Epidermal melanocyte (primary cell): ENCODE results near the gene KRT6C.
"Not testable (repeated sequence)": the region's sequence is repeated elsewhere in the genome, so short reads cannot be mapped to it uniquely, and the experiment has no call there.

ENCODE experiments used
- DNase-seq: peaks from one replicate; pipeline ENCODE4 v3.0.0; 2011; ENCODE audit warnings: low spot score; ENCODE audit not compliant: insufficient read length

The KRT6C gene

GRCh38 chr12:52499806-52500560 lies 26.4 kb upstream of the KRT6C start:
- no peak for DNase-seq

- DNase-seq: no peak
Measured at GRCh38 chr12:52498946-52499345, 25.3 kb upstream of the KRT6C start.

- no peak for DNase-seq
Measured at GRCh38 chr12:52497975-52498374, 24.4 kb upstream of the KRT6C start.

- DNase-seq: no peak
Measured at GRCh38 chr12:52496590-52497071, 23.0 kb upstream of the KRT6C start.

GRCh38 chr12:52496054-52496453 lies 22.4 kb upstream of the KRT6C start:
- no peak for DNase-seq

GRCh38 chr12:52495389-52495788 lies 21.8 kb upstream of the KRT6C start:
- no peak for DNase-seq

GRCh38 chr12:52494518-52494917 lies 20.9 kb upstream of the KRT6C start:
- no peak for DNase-seq

GRCh38 chr12:52494100-52494499 lies 20.5 kb upstream of the KRT6C start:
- DNase-seq: no peak

- no peak for DNase-seq
Measured at GRCh38 chr12:52493172-52493571, 19.6 kb upstream of the KRT6C start, which contains the start of gene KRT6A. KRT6A (minus strand) TSS chr12:52493257; CDS start chr12:52493188, 69 bp downstream.

- DNase-seq: not testable (repeated sequence)
Measured at GRCh38 chr12:52492405-52492804, 18.8 kb upstream of the KRT6C start.

GRCh38 chr12:52491495-52491894 lies 17.9 kb upstream of the KRT6C start:
- DNase-seq: not testable (repeated sequence)

GRCh38 chr12:52488736-52489135 lies 15.1 kb upstream of the KRT6C start:
- DNase-seq: no peak

- DNase-seq: not testable (repeated sequence)
Measured at GRCh38 chr12:52487744-52488443, 14.3 kb upstream of the KRT6C start.

- DNase-seq: no peak
Measured at GRCh38 chr12:52487211-52487610, 13.6 kb upstream of the KRT6C start.

- DNase-seq: no peak
Measured at GRCh38 chr12:52486166-52487105, 12.8 kb upstream of the KRT6C start.

- no peak for DNase-seq
Measured at GRCh38 chr12:52480073-52480472, 6.5 kb upstream of the KRT6C start.

GRCh38 chr12:52477651-52478050 lies 4.0 kb upstream of the KRT6C start:
- no peak for DNase-seq

- no peak for DNase-seq
Measured at GRCh38 chr12:52474212-52474611, 607 bp upstream of the KRT6C start.

- no peak for DNase-seq
Measured at GRCh38 chr12:52469853-52470252, 3.8 kb downstream of the KRT6C start.

- no peak for DNase-seq
Measured at GRCh38 chr12:52464897-52465296, 8.7 kb downstream of the KRT6C start.

GRCh38 chr12:52461693-52462092 lies 11.9 kb downstream of the KRT6C start:
- no peak for DNase-seq

- DNase-seq: no peak
Measured at GRCh38 chr12:52458861-52459260, 14.7 kb downstream of the KRT6C start.
